ENCODE data around the gene IP6K1. TPM values are rescaled to one million over a fixed set of nuclear protein-coding genes. Genes with fewer than 3 reads are reported as not detected.

IP6K1 gene
- total RNA-seq, 2 donors from 2014 or later, result 54.1 to 56.4 TPM

- peak overlapping the region; percentile 95 for H3K4me3 Mint-ChIP-seq
- peaks cover 36% of the 10 kb centered on the region for H3K4me1 Mint-ChIP-seq
- no peaks in the 10 kb centered on the region for H3K9me3 ChIP-seq (ENCODE audit: control insufficient read depth, low read length, poor library complexity, severe bottlenecking)
- peaks cover 2% of the 10 kb centered on the region for H3K36me3 Mint-ChIP-seq (ENCODE audit: low read depth)
- DNase-seq (peak; percentile 38 to 57 (median 53)), ATAC-seq (peak; percentile 23)
- no peak overlapping the region for H3K27ac Mint-ChIP-seq
- peaks cover 17% of the 10 kb centered on the region for H3K27me3 Mint-ChIP-seq
Measured at GRCh38 chr3:49803465-49804140, 17.3 kb upstream of the IP6K1 start.

- H3K36me3 Mint-ChIP-seq (ENCODE audit: low read depth), result peaks cover 2% of the 10 kb centered on the region
- peaks cover 17% of the 10 kb centered on the region for H3K27me3 Mint-ChIP-seq
- H3K27ac Mint-ChIP-seq, result peak within 1 kb of the TSS; percentile 88
- peak within 1 kb of the TSS; percentile 95 for H3K4me3 Mint-ChIP-seq
- DNase-seq, result peak; percentile 79 to 87 (median 79)
- H3K4me1 Mint-ChIP-seq, result peaks cover 32% of the 10 kb centered on the region
- no peaks in the 10 kb centered on the region for H3K9me3 ChIP-seq (ENCODE audit: control insufficient read depth, low read length, poor library complexity, severe bottlenecking)
- ATAC-seq, result peak; percentile 91
Measured at GRCh38 chr3:49802719-49803464, 16.6 kb upstream of the IP6K1 start, which contains the start of gene INKA1. Gene INKA1, plus strand, starts transcription at chr3:49803261. Its CDS starts 132 bp downstream, at chr3:49803393.

- no peaks in the 10 kb centered on the region for H3K9me3 ChIP-seq (ENCODE audit: control insufficient read depth, low read length, poor library complexity, severe bottlenecking)
- peak overlapping the region; percentile 67 for H3K4me3 Mint-ChIP-seq
- DNase-seq, result no peak
- H3K27me3 Mint-ChIP-seq, result peaks cover 17% of the 10 kb centered on the region
- H3K36me3 Mint-ChIP-seq (ENCODE audit: low read depth), result peaks cover 2% of the 10 kb centered on the region
- no peak for ATAC-seq
- H3K27ac Mint-ChIP-seq, result peak overlapping the region; percentile 88
- H3K4me1 Mint-ChIP-seq, result peaks cover 25% of the 10 kb centered on the region
Measured at GRCh38 chr3:49801160-49801559, 14.8 kb upstream of the IP6K1 start.

- peak within 1 kb of the TSS; percentile 73 for H3K27ac Mint-ChIP-seq
- DNase-seq, result no peak
- H3K4me3 Mint-ChIP-seq, result no peak within 1 kb of the TSS
- peaks cover 15% of the 10 kb centered on the region for H3K4me1 Mint-ChIP-seq
- no peaks in the 10 kb centered on the region for H3K9me3 ChIP-seq (ENCODE audit: control insufficient read depth, low read length, poor library complexity, severe bottlenecking)
- ATAC-seq, result no peak
- H3K27me3 Mint-ChIP-seq, result peaks cover 17% of the 10 kb centered on the region
- H3K36me3 Mint-ChIP-seq (ENCODE audit: low read depth), result peaks cover 2% of the 10 kb centered on the region
Measured at GRCh38 chr3:49799761-49800160, 13.4 kb upstream of the IP6K1 start, which contains the start of gene CDHR4. Gene CDHR4, minus strand, starts transcription at chr3:49799873. Its CDS starts 61 bp downstream, at chr3:49799812.

- H3K9me3 ChIP-seq (ENCODE audit: control insufficient read depth, low read length, poor library complexity, severe bottlenecking), result no peaks in the 10 kb centered on the region
- Mint-ChIP-seq H3K4me3 (no peak overlapping the region), H3K4me1 (peaks cover 13% of the 10 kb centered on the region), H3K27me3 (peaks cover 17% of the 10 kb centered on the region), H3K27ac (peak overlapping the region; percentile 73), H3K36me3 (ENCODE audit: low read depth) (peaks cover 2% of the 10 kb centered on the region)
- ATAC-seq, result no peak
- DNase-seq, result no peak
Measured at GRCh38 chr3:49799105-49799504, 12.8 kb upstream of the IP6K1 start.

- peak overlapping the region; percentile 77 for H3K27ac Mint-ChIP-seq
- H3K27me3 Mint-ChIP-seq, result peaks cover 5% of the 10 kb centered on the region
- H3K9me3 ChIP-seq (ENCODE audit: control insufficient read depth, low read length, poor library complexity, severe bottlenecking), result no peaks in the 10 kb centered on the region
- DNase-seq (no peak), ATAC-seq (no peak)
- no peaks in the 10 kb centered on the region for H3K36me3 Mint-ChIP-seq (ENCODE audit: low read depth)
- H3K4me1 Mint-ChIP-seq, result peaks cover 3% of the 10 kb centered on the region
- H3K4me3 Mint-ChIP-seq, result no peak overlapping the region
Measured at GRCh38 chr3:49794926-49795905, 8.9 kb upstream of the IP6K1 start.

- no peak overlapping the region for H3K27ac Mint-ChIP-seq
- no peaks in the 10 kb centered on the region for H3K36me3 Mint-ChIP-seq (ENCODE audit: low read depth)
- no peaks in the 10 kb centered on the region for H3K9me3 ChIP-seq (ENCODE audit: control insufficient read depth, low read length, poor library complexity, severe bottlenecking)
- ATAC-seq (no peak), DNase-seq (no peak)
- peaks cover 5% of the 10 kb centered on the region for H3K27me3 Mint-ChIP-seq
- no peak overlapping the region for H3K4me3 Mint-ChIP-seq
- H3K4me1 Mint-ChIP-seq, result peaks cover 5% of the 10 kb centered on the region
Measured at GRCh38 chr3:49794431-49794830, 8.1 kb upstream of the IP6K1 start.

- Mint-ChIP-seq H3K4me1 (peaks cover 5% of the 10 kb centered on the region), H3K27me3 (peaks cover 5% of the 10 kb centered on the region), H3K36me3 (ENCODE audit: low read depth) (no peaks in the 10 kb centered on the region), H3K4me3 (no peak overlapping the region), H3K27ac (peak overlapping the region; percentile 66)
- ATAC-seq (no peak), DNase-seq (no peak)
- no peaks in the 10 kb centered on the region for H3K9me3 ChIP-seq (ENCODE audit: control insufficient read depth, low read length, poor library complexity, severe bottlenecking)
Measured at GRCh38 chr3:49793486-49794085, 7.2 kb upstream of the IP6K1 start.

GRCh38 chr3:49792371-49793150 lies 6.2 kb upstream of the IP6K1 start:
- H3K4me1 Mint-ChIP-seq, result peaks cover 5% of the 10 kb centered on the region
- H3K4me3 Mint-ChIP-seq, result no peak overlapping the region
- H3K9me3 ChIP-seq (ENCODE audit: control insufficient read depth, low read length, poor library complexity, severe bottlenecking), result no peaks in the 10 kb centered on the region
- H3K27me3 Mint-ChIP-seq, result peaks cover 5% of the 10 kb centered on the region
- no peaks in the 10 kb centered on the region for H3K36me3 Mint-ChIP-seq (ENCODE audit: low read depth)
- DNase-seq, result no peak
- H3K27ac Mint-ChIP-seq, result no peak overlapping the region
- no peak for ATAC-seq

- Mint-ChIP-seq H3K27me3 (peaks cover 5% of the 10 kb centered on the region), H3K4me1 (peaks cover 11% of the 10 kb centered on the region)
- no peak for DNase-seq
Measured at GRCh38 chr3:49791571-49791970, 5.2 kb upstream of the IP6K1 start.

GRCh38 chr3:49790626-49791411 lies 4.5 kb upstream of the IP6K1 start:
- ATAC-seq (no peak), DNase-seq (no peak)
- Mint-ChIP-seq H3K4me1 (peaks cover 11% of the 10 kb centered on the region), H3K4me3 (no peak overlapping the region), H3K27me3 (peaks cover 5% of the 10 kb centered on the region), H3K27ac (peak overlapping the region; percentile 94), H3K36me3 (ENCODE audit: low read depth) (no peaks in the 10 kb centered on the region)
- H3K9me3 ChIP-seq (ENCODE audit: control insufficient read depth, low read length, poor library complexity, severe bottlenecking), result no peaks in the 10 kb centered on the region

More at GRCh38 chr3:49791571-49791970, 5.2 kb upstream of the IP6K1 start:
- H3K36me3 Mint-ChIP-seq (ENCODE audit: low read depth), result no peaks in the 10 kb centered on the region
- H3K4me3 Mint-ChIP-seq, result no peak overlapping the region
- H3K9me3 ChIP-seq (ENCODE audit: control insufficient read depth, low read length, poor library complexity, severe bottlenecking), result no peaks in the 10 kb centered on the region
- H3K27ac Mint-ChIP-seq, result no peak overlapping the region
- no peak for ATAC-seq

Measured in T-helper 17 cell (primary cell).